Gastrocnemius medialis (tissue), 4 donors: ENCODE results near the gene GNAZ. TPM values are rescaled to one million over a fixed set of nuclear protein-coding genes. Genes with fewer than 3 reads are reported as not detected.

ENCODE experiments used
- ATAC-seq, 2 donors: fragments of 150-250 bp; one replicate each; pipeline ENCODE4 v1.9.1; 2016
- DNase-seq, 2 donors: peaks; one replicate each; pipeline ENCODE4 v3.0.0-alpha.2; 2019
- H3K27ac ChIP-seq, 4 donors: fragments of 200-600 bp; sonication (generic); 1 replicate in 1 of 4; 2 replicates in 3 of 4; pipeline ENCODE4 v1.5.1; 2016 to 2018; ENCODE audit warnings: mild to moderate bottlenecking in 2 of 4, moderate library complexity in 1 of 4
- H3K27me3 ChIP-seq, 3 donors: fragments of 200-600 bp; sonication (generic) in 2 of 3; 1 replicate in 1 of 3; 2 replicates in 2 of 3; pipeline versions ENCODE4 v1.5.1 to v1.6.0; 2016 to 2019; ENCODE audit warnings: mild to moderate bottlenecking in 1 of 3, moderate library complexity in 1 of 3
- H3K36me3 ChIP-seq, 2 donors: fragments of 200-600 bp; sonication (generic) in 1 of 2; one replicate each; pipeline ENCODE4 v1.5.1; 2017 to 2018
- H3K4me1 ChIP-seq, 2 donors: fragments of 200-600 bp; sonication (generic) in 1 of 2; one replicate each; pipeline ENCODE4 v1.5.1; 2016 to 2017; ENCODE audit warnings: mild to moderate bottlenecking in 2 of 2
- H3K4me3 ChIP-seq, 4 donors: fragments of 200-600 bp; sonication (generic) in 3 of 4; 1 replicate in 1 of 4; 2 replicates in 3 of 4; pipeline ENCODE4 v1.5.1; 2016 to 2019; ENCODE audit warnings: mild to moderate bottlenecking in 2 of 4
- H3K9me3 ChIP-seq, 3 donors: fragments of 200-600 bp; sonication (generic) in 2 of 3; 1 replicate in 1 of 3; 2 replicates in 2 of 3; pipeline ENCODE4 v1.5.1; 2016 to 2019
- CTCF ChIP-seq, 5 experiments: fragments of 450-650 bp in 3 of 5; fragments of 200-600 bp in 2 of 5; sonication (generic) in 2 of 5; IDR thresholded peaks in 4 of 5; conservative IDR thresholded peaks in 1 of 5; 1 replicate in 4 of 5; 2 replicates in 1 of 5; pipeline ENCODE4 v1.5.1; 2016 to 2019; ENCODE audit warnings: antibody characterized with exemption in 5 of 5, mild to moderate bottlenecking in 3 of 5, moderate library complexity in 3 of 5
- POLR2A ChIP-seq, 2 donors: fragments of 450-650 bp; IDR thresholded peaks; one replicate each; pipeline ENCODE4 v1.6.1; 2017; ENCODE audit warnings: antibody characterized with exemption in 2 of 2, mild to moderate bottlenecking in 2 of 2, moderate library complexity in 2 of 2
- in situ Hi-C, 4 donors: fragments of 200-750 bp; cut with MboI; loops; one replicate each; pipeline versions ENCODE4 v1.15.0 to v1.8.0; 2017; ENCODE audit warnings: low sequenced_read_pairs in 4 of 4
- intact Hi-C: fragments of 100-400 bp; cut with DNase I; formaldehyde crosslinking; loops from one replicate; pipeline ENCODE4 v1.15.1; 2023; ENCODE audit warnings: low total_unique reads
- total RNA-seq, 4 donors: library from RNA; depleted of rRNA; stranded (reverse); fragments of >200 nt; gene quantifications; one replicate each; pipeline versions ENCODE4 v1.1.0 to v1.2.3, GENCODE V29; 2016

Gene GNAZ
- total RNA-seq, 4 donors from 2014 or later: 0.92 to 3.1 (median 2.6) TPM

DNA sequence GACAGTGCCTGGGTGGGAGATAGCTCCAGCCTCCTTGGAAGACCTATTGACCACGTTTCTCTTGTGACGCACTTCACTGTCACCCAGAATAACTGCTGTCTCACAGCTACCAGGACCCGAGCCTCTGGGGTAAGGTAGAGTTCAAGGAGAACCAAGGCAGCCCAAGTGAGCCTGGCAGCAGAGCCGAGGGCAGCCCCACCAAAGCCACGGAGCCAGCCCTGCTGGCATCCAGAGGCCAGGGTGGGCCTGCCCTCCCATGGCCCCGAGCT lies 38.7 kb downstream of the GNAZ start:
- Histone ChIP-seq H3K27me3 (no peaks in the 10 kb centered on the region), H3K36me3 (no peaks in the 10 kb centered on the region), H3K4me1 (no peaks in the 10 kb centered on the region), H3K27ac (no peak overlapping the region), H3K4me3 (no peak overlapping the region), H3K9me3 (no peaks in the 10 kb centered on the region)
- ATAC-seq (no peak), DNase-seq (no peak)
- intact Hi-C loops (no loop called here), in situ Hi-C loops (no loop called here)
- TF ChIP-seq CTCF (IDR thresholded peaks at IDR 0.05 in 4 of 5, conservative IDR thresholded peaks at IDR 0.05 in 1 of 5) (no peak), POLR2A (IDR thresholded peaks at IDR 0.05) (no peak)

GRCh38 chr22:23109441-23109978 lies 39.2 kb downstream of the GNAZ start:
- in situ Hi-C loops (no loop called here), intact Hi-C loops (no loop called here)
- H3K9me3 ChIP-seq: no peaks in the 10 kb centered on the region
- H3K4me1 ChIP-seq: no peaks in the 10 kb centered on the region
- no peak for TF ChIP-seq POLR2A (IDR thresholded peaks at IDR 0.05)
- TF ChIP-seq CTCF (IDR thresholded peaks at IDR 0.05 in 4 of 5, conservative IDR thresholded peaks at IDR 0.05 in 1 of 5): no peak
- H3K27ac ChIP-seq: no peak overlapping the region
- no peaks in the 10 kb centered on the region for H3K36me3 ChIP-seq
- no peaks in the 10 kb centered on the region for H3K27me3 ChIP-seq
- ATAC-seq (no peak), DNase-seq (no peak)
- H3K4me3 ChIP-seq: no peak overlapping the region

GRCh38 chr22:23110190-23110921 lies 40.0 kb downstream of the GNAZ start:
- no peaks in the 10 kb centered on the region for H3K4me1 ChIP-seq

DNA sequence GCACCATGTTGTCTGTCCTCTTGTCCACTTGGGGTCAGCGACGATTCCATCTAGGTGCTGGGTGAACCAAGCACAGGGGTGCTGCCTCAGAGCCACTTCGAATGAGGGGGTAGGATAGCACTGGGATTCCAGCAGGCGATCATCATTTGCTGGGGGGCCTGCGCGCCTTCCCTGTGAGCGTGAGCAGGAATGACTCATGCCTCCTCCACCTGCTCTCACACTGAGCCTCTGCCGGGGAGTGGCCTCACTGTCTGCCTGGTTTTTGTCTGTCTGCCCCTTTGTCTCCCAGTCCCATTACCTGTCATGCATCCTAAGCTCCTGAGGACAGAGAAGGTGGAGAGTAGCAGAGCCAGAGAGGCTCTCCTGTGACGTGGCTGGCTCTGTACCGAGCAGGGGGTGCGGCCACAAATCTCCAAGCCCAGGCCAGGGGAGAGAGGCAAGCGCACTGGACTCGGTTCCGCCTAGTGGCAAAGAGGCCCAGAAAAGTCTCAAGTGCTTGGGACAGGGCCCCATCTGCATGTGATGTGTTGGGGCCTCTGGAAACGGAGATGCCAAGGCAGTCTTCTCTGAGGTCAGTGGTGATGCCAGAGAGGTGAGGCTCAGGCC lies 40.7 kb downstream of the GNAZ start:
- Histone ChIP-seq H3K9me3 (no peaks in the 10 kb centered on the region), H3K4me1 (no peaks in the 10 kb centered on the region), H3K27ac (no peak overlapping the region), H3K4me3 (no peak overlapping the region), H3K27me3 (no peaks in the 10 kb centered on the region), H3K36me3 (no peaks in the 10 kb centered on the region)
- intact Hi-C loops (no loop called here), in situ Hi-C loops (no loop called here)
- no peak for ATAC-seq
- TF ChIP-seq CTCF (IDR thresholded peaks at IDR 0.05 in 4 of 5, conservative IDR thresholded peaks at IDR 0.05 in 1 of 5) (no peak), POLR2A (IDR thresholded peaks at IDR 0.05) (no peak)
- no peak for DNase-seq

More at GRCh38 chr22:23110190-23110921, 40.0 kb downstream of the GNAZ start:
- H3K9me3 ChIP-seq: no peaks in the 10 kb centered on the region
- TF ChIP-seq CTCF (IDR thresholded peaks at IDR 0.05 in 4 of 5, conservative IDR thresholded peaks at IDR 0.05 in 1 of 5): no peak
- TF ChIP-seq POLR2A (IDR thresholded peaks at IDR 0.05): no peak
- in situ Hi-C loops (no loop called here), intact Hi-C loops (no loop called here)
- H3K36me3 ChIP-seq: no peaks in the 10 kb centered on the region
- DNase-seq (no peak), ATAC-seq (no peak)
- H3K4me3 ChIP-seq: no peak overlapping the region
- no peaks in the 10 kb centered on the region for H3K27me3 ChIP-seq
- H3K27ac ChIP-seq: no peak overlapping the region
